GM21529 (cell line): ENCODE results near the gene AQP5.

Experiments used
- ATAC-seq: cut with Tn5 transposase; IDR thresholded peaks from one replicate; pipeline ENCODE4 v1.9.1; 2021; ENCODE audit not compliant: unreplicated experiment

Gene AQP5

DNA sequence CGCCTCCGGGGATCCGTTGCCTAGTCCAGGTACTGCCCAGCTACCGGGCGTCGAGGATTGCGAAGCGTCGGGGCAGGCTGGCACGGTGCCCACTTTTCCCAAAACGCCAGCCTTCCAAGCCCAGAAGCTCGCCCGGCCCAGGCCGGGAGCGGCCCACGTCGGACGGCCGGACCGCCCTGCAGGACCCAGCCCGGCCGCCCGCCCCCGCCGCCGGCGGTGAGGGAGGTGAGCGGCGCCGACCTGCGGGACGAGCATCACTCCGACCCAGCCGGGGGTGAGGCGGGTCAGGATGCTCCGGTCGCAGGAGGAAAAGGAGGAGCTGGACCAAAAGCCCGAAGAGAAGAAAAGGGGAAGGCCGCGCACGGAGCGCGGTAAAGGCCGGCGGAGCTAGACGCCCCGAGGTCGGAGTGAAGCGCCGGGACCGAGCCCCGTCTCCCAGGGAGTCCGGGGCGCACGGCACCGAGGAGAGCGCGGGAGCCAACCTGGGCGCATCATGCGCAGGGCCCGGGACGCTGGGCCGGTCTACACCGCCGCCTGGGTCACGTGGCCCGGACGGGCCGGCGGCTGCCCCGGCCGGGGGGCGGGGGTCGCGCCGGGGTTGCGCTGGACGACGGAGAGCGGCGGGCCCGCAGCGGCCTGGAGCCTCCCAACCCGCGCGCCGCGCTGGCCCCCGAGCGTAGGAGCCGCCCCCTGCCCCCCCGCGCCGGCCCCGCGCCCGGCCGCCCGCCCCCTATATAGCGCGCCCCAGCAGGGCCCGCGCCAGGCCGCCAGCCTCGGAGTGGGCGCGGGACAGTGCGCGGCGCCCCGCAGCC lies at the start of gene AQP5:
TSS of gene AQP5 (plus strand) at position 762 of the 812 bp plus-strand sequence. CDS start 146 bp downstream, outside the sequence.
- ATAC-seq = no peak

DNA sequence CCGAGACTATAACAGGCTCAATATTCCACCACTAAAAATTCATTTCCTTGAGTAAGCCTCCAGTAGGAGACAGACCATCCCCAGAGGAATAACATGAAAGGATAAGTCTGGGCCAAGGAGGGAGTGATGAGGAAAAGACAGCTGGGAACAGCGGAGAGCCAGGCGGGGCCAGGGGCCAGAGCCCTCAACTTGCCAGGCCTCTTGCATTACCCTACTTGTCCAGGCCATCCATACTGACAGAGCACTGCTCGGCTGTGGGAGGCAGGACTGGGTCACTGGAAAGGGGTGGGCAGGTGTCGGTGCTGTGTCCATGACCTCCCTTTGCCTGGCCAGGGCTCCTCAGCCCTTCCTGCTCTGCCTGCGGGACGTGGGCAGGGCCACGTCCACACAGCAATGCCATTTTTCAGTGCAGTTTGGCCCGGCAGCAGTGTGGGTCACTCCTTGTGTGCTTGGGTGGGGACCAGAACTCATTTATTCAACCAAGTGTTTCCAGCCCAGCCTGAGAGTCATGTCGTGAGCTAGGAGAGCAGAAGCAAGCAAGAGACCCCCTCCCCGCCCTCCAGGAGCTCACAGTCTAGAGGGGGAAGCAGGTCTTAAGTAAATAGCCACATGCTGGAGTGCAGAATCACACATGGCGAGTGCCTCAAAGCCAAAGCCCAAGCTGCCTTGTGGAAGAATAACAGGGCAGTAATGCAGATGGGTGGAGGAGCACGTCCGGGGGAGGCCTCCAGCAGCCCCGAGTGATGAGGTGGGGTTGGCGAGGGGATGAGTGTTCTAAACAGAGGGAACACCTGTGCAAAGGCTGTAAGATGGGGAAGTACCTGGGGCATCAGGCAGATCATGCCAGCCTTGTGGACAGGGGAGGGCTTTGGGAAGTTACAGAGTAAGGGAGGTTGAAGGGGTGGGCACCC lies 49.1 kb upstream of the AQP5 start:
- ATAC-seq = no peak

DNA sequence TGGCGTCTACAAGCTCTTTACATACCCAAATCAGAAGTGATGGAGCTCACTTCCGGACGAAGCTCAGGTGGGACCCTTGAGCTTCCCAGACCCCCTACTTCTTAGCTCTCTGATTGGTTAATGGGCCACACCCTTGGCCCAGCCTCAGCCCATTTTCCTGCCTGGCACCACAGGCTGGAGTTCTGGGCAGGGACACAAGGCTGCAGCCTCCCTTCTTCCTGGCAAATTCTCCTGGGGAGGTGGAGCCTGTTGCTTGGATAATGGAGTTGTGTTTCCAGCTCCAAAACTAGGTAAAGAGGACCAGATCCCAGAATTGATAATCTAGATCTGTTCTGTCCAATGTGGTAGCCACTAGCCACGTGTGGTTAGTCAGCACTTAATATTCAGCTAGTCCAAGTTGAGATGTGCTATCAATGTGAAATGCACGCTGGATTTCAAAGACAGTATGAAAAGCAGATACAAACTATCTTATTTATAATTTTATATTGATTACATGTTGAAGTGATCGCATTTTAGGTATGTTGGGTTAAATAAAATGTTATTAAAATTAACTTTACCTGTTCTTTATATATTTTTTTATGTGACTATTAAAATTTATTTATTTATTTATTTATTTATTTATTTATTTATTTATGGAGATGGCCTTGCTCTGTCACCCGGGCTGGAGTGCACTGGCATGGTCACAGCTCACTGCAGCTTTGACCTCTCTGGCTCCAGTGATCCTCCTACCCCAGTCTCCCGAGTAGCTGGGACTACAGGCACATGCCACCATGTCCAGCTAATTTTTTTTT lies 45.3 kb upstream of the AQP5 start:
- ATAC-seq = no peak

DNA sequence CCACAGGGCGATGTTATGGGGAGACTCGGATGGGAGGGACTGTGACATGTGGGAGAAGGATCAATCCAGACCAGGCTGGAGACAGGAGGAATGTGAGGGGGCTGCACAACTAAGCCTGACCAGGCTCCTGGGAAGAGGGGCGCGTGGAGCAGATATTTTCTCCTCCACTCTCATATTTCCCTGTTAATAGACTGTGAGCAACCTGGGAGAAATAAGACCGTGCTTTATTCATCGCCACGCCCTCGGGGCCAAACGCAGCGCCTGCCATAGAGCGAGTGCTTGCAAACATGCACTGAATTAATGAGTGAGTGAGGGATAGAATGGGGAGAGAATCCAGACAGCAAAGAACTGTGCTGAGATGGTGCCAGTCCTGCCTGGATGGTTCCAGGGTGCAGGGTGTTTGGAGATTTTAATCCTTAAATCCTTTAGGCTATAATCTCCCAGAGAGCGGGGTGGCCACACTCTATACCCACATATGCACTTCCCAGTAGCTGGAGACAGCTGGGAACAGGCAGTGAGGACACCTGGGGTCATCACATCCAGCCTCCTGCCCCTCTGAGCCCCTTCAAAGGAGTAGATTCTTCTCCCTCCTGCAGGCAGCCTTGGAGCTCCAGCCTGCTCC lies 44.4 kb upstream of the AQP5 start:
- ATAC-seq = no peak

DNA sequence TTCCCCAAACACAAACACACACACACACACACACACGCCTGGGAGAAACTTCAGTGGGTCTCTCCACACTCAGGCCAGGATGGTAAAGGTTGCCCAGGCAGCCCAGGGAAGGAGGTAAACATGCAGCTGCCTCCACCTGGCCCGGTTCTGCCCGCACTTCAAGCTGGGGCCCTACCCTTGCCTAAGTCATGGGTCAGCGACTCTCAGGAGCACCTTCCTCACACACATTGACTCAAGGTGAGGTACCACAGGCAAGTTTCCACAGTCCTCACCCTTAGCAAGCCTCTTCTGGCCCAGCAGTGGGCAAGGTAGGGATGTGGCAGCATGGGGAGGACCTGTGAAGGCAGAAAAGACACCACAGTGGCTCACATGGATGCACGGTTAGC lies 43.9 kb upstream of the AQP5 start:
- ATAC-seq = no peak

DNA sequence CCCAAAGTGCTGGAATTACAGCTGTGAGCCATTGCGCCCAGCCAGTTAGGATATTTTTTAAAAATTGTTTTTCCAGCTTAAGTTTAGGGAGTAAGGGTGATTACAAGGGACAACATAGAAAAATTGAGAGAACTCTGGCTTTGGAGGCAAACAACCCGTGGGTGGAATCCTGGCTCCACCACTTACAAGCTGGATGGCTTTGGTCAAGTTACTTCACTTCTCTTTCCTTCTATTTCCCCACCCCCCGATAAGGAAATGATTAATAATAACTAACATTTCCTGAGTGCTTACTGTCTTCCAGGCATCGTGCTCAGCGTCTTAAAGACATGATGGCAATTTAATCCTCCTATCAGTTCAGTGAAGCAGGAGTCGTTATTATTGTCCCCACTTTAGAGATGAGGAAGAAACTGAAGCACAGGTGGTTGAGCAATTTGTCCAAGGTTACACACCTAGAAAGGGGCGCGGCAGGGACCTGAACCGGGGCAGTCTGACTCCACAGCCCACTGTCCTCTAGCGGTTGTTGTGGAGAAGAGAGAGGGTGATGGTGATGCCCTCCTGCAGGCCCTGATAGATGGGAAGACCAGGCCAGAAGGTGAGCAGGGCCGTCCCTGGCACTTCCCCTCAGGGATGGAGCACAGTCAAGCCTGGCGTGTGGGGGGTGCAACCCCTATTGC lies 41.3 kb upstream of the AQP5 start:
- no peak for ATAC-seq

DNA sequence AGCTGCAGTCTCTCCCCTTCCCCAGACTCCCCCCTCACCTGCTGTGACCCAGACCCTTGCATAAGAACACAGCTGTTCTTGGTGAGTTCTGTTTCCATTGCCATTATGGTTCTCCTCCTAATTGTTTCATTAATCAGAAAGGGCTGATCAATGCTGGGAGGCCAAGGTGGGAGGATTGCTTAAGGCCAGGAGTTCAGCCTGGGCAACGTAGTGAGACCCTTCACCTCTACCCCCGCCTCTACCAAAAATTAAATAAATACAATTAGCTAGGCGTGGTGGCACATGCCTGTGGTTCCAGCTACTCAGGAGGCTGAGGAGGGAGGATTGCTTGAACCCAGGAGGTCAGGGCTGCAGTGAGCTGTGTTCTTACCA lies 40.8 kb upstream of the AQP5 start:
- no peak for ATAC-seq

DNA sequence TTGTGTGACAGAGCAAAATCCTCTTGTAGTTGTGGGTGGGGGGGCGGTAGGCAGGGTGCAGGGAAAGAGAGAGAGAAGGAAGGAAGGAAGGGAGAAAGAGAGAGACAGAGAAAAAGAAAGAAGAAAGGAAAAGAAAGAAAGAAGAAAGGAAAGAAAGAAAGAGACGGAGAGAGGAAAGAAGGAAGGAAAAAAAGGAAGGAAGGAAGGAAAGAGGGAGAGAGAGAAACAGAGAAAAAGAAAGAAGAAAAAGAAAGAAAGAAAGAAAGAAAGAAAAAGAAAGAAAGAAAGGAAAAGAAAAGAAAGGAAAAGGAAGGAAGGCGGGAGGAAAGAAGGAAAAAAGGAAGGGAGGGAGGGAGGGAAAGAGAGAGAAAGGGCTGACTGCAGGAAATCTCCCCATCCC lies 40.4 kb upstream of the AQP5 start:
- ATAC-seq = no peak

DNA sequence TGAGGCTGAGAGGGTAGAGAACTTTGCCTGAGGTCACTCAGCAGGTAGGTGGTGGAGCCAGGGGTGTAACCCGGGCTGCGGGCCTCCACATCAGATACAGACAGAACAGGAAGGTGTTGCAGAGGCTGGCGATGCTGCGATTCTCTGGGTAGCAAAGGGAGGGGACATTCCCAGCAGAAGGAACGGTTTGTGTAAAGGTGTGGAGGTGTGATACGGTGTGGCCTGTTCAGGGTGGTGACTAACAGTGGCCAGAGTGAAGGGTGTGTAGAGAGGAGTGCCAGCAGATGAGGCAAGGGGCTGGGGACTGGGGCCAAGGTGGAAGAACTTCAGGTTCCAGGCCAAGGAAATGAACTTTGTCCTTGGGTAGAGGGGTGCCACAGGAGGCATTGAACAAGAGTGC lies 39.7 kb upstream of the AQP5 start:
- ATAC-seq = no peak

DNA sequence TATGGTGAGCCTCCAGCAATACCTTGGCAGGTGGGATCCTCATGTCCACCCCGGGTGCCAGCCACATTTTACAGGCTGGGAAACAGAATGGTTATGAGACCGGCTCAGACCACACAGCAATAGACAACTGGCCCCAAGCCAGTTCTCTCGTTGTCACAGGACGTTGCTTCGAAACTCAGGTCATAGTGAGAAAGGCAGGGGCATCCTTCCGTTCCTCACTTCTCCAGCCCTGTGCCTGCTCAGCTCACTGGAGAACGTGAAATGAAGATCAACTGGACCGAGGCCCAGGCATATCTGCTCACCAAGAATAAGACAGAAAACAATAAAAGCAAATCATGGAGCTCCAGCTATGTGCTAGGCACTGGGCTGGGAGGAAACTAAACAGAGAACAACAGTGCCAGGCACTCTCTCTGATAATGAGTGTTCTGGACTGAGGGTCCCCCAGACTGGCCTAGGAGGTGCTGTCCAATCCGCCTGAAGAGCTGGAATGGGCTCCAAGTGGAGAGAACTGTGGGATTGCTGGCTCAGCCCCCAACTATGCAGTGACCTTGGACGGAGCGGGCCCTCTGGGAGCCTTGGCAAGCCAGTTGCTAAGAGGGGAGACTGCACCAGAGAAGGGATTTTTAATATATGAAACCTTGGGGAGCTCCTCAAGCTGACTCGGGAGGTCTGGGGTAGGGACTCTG lies 39.2 kb upstream of the AQP5 start:
- no peak for ATAC-seq

DNA sequence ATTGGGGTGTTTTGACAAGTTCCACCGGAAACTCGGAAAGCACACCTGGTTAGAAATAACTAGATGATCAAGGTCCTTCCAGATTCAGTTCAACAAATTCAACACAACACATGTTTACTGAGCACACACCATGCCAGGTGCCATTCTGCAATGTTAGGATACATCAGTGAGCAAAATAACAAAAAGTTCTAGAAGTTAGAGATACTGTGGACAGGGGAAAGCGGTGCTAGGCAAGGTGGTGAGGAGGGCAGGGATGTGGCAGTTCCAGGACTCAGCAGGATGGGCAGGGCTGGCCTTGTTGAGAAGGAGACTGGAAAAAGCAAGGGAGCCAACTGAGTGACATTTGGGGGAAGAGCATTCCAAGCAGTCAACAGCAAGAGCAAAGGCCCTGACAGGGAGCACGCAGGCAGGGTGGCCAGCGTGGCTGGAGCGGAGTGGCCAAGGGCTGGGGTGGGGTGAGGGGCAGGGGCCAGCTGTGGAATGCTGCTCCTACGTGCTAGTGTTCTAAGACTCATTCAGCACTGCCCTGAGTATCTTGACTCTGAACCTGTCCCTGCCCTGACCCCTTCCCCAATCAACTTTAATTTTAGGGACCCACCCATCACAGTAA lies 38.5 kb upstream of the AQP5 start:
- no peak for ATAC-seq

DNA sequence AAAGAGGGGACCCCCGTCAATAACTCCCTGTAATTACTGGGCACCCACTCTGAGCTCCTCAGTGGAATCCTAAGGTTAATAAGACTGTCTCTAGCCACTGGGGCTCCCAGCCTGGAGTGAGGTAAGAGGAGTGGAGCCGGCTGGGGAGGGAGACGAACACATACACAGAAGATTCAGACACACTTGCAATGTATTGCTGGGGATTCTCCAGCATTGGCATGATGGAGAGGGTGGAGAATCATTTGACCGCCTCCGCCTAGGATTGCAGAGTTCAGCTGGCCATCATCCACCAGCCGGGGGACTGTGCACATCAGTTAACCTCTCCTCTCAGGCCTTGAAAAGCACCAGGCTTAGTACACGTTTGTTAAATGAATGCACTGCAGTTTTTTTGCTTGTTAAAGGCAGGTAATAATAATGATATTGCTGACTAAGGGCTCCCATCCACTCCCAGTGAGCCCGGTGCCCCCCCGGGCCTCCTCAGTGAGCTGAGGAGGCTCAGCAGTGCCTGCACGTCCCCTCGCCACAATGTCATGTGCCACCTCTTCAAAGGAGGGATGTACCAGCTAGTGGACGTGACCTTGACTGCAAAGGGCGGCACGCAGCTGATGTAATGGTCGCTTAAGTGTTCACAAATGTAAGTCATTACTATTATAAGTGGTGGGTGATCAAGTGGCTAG lies 37.7 kb upstream of the AQP5 start:
- no peak for ATAC-seq

DNA sequence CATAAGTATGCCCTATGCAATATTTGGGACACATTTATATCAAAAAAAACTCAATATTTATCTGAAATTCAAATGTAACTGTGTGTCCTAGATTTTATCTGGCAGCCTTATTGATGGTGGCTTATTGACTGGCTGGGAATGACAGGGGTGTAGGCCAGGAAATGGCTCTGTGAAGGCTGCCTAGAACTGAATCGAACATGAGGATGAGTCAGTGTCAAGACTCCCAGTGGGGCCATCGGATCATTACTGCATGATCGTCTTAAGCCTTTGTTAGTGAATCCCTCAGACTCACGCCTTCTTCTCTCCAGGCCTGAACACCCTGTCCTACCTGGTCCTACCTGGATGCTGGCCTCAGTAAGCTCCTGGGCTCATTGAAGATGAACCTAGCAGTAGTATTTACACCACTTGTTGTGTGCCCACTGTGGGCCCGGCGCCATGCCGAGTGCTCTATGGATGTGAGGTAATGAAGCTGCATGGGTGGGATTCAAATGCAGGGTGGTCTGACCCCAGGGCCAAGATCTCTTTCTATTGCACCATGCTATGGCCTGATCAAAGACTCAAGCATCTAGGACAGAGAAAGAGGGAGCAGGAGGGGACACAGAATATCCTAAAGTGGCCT lies 36.9 kb upstream of the AQP5 start:
- no peak for ATAC-seq

DNA sequence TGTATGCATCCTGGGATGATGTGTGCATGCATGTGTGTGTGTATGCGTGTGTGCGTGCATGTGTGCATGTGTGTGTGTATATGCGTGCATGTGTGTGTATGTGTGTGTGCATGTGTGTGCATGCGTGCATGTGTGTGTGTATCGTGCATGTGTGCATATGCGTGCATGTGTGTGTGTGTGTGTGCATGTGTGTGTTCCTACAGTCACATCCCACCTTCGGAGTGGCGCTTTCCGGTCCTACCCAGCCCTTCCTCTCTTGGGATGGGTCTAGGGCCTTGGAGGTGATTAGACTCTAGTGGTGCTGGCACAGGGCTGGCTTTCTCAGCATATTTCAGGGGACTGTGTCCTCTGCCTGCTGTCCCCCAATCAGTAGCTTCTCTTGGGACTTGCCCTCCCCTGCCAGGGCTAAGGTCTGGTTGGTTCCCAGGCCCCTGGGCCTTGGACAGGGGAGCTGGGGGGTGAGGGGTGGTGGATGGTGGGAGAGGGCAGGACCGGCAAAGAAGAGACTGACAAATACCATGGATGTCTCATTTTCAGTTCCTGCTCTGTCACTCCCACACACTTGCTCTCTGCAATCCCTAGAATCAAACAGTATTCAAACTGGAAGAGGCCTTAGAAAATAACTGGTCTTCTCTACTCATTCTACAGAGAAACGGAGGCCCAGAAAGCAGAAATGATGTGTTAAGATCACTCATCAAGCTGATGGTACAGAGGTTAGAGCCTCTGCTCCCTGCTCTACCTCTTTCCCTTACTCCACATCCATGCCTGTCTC lies 36.1 kb upstream of the AQP5 start:
- no peak for ATAC-seq

DNA sequence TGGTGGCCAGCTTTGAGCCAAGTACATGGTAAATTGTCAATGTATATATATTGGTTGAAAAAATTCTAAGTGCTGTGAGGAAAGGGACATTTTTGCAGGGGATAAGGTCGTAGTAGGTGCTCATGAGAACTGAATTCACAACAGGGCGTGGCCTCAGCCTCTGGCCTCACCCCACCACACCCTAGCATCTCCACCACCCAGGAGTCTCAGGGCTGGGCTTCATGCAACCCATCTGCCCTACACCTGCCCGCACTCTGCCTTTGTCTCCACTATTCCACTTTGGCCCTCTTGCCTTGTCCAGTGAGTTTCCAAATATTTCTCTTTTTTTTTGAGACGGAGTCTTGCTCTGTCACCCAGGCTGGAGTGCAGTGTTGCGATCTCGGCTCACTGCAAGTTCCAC lies 33.2 kb upstream of the AQP5 start:
- ATAC-seq = no peak

DNA sequence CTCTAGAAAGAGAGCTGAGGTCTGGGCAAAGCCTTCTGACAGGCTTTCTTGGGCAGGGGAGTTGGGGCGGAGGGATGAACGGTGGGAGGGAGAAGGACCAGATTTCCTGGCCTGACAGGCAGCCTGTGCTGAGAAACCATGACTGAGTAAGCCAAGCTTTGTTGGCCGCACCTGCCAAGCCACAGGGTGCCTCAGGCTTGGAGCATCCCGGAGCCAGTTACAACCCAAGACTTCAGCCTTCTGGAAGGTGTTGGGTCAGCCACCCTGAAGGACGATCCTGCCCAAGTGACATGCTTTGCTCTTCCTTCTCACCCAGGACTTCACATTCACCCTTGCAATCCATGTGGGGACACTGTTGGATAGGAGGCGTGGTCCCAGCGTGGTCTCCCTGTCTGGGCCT lies 32.1 kb upstream of the AQP5 start:
- ATAC-seq = no peak

DNA sequence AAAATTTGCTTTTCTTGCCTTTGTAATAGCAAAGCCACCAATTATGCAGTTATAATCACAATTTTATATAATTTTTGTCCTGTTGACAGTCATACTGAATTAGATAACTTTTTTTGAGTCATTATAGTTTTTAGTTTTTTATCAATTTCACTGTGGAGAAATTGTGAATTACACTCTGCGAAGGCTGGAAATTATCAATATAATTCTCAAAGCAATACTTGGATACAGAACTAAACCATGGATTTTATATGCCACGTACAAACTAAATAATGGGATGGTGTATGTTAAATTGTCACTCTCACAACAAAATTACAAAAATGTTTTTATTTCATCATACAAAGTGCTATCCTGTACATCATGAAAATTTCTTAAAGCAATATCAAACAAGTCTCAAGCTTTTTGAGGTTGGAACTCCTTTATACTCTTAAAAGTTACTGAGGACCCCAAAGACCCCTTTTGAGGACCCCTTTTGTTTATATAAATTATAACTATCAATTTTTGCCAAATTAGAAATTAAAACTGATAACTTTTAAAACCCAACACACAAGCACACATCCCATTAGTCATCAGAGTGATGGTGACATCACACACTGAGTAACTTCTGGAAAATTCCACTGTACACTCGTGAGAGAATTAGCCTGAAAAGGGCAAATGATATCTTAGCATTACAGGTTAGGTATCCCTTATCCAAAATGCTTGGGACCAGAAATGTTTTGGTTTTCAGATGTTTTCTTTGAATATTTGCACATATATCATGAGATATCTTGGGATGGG lies 31.0 kb upstream of the AQP5 start:
- ATAC-seq = no peak
